GM18951 (cell line): Measurements from ENCODE around the gene PPP1R12C.
"Not testable (repeated sequence)": the region's sequence is repeated elsewhere in the genome, so short reads cannot be mapped to it uniquely, and the experiment has no call there.

Experiments used
- POLR2A ChIP-seq: IDR thresholded peaks from 4 replicates; pipeline ENCODE4 v1.6.1; 2011; ENCODE audit warnings: mild to moderate bottlenecking; ENCODE audit not compliant: insufficient read length, insufficient read depth; ENCODE audit errors: extremely low read depth
- in situ Hi-C: fragments of 300-500 bp; cut with MboI; formaldehyde crosslinking; loops from one replicate; pipeline ENCODE4 v1.12.0; 2022; ENCODE audit warnings: low sequenced_read_pairs, mixed read lengths, inconsistent platforms; ENCODE audit not compliant: unreplicated experiment

PPP1R12C gene

DNA sequence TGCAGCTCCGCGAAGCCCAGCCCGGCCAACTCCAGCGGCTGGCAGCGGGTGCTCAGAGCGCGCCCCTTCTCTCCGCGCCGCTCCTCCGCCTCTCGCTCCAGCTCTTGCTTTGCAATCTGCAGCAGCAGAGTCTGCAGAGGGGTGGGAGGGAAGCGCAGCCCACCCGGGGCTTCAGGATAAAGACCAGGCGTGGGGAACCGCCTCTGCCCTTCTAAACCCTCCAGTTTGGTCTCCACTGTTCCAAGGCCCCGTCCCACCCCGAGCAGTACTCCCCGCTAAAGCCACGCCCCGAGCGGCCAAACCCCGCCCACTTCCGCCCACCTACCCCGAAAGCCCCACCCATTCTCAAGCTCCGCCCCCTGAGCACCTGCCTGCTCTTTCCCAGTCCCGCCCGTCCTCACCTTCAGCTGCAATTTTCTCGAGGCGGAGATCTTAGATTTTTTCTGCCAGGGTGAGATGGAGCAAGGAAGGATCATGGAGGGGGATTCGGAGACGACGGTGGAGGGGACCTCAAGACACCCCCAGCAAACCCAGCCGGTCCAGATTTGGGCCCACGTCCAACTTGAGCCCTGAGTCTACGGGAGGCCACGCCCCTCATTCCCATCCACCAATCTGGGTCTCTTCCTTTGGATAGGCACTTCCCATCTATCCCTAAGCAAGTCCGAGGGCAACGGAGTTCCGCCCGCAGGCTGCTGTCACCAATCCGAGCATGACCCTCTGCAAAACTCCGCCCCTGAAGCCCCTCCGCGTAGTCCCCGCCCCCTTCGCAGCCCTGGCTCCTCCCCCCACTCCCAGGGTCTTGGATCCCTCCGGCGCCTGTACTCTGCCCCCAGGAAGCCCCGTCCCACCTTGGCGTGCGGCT, 39.0 kb upstream of the PPP1R12C start:
- in situ Hi-C loops = no loop called here
- no peak for TF ChIP-seq POLR2A

DNA sequence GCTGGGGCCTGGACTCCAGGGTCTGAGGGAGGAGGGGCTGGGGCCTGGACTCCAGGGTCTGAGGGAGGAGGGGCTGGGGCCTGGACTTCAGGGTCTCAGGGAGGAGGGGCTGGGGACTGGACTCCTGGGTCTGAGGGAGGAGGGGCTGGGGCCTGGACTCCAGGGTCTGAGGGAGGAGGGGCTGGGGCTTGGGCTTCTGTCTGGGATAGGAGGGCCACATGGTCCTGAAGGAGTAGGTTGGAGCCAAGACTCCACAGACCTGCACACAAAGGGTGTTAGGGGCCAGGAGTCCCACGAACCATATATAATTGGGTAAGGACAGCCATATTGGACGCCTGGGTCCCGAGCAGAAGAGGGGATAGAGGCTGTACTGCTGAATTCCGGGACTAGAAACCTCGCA, 38.3 kb upstream of the PPP1R12C start:
- in situ Hi-C loops = not testable (repeated sequence)

DNA sequence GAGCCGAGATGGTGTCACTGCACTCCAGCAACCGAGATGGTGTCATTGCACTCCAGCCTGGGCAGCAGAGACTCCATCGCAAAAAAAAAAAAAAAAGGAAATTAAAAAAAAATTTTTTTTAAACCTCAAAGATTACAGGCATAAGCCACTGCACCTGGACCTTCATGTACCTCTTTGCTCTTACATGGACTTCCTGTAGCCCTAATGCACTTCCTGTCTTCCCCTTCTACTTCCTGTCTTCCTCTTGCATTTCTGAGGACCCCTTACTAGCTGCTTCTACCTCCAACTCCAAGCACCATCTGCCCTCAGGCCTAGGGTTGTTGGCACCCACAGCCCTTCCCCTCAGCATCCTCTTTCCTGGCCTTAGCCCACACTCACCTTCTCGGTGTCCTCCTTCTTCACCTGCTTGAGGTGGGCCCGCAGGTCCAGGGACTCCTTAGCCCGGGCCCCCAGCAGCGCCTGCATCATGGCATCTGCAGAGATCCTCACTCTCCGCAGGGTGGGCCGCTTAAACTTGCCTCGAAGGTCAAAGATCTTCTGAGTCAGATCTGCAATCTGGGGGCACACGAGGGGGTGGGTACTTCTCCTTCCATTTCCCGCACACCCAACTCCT, 36.3 kb upstream of the PPP1R12C start:
- in situ Hi-C loops = no loop called here
- no peak for TF ChIP-seq POLR2A

DNA sequence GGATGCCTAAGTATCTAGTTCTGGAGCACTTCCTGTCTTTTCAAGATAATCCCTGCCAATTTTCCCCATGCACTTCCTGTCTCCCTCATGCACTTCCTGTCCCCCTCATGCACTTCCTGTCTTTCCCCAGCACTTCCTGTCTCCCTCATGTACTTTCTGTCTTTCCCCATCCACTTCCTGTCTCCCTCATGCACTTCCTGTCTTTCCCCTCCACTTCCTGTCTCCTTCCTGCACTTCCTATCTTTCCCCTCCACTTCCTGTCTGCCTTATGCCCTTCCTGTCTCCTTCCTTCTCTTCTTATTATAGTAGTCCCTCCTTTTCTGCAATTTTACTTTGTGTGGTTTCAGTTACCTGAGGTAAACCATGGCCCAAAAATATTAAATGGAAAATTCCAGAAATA, 34.6 kb upstream of the PPP1R12C start:
- TF ChIP-seq POLR2A = no peak
- in situ Hi-C loops = no loop called here

DNA sequence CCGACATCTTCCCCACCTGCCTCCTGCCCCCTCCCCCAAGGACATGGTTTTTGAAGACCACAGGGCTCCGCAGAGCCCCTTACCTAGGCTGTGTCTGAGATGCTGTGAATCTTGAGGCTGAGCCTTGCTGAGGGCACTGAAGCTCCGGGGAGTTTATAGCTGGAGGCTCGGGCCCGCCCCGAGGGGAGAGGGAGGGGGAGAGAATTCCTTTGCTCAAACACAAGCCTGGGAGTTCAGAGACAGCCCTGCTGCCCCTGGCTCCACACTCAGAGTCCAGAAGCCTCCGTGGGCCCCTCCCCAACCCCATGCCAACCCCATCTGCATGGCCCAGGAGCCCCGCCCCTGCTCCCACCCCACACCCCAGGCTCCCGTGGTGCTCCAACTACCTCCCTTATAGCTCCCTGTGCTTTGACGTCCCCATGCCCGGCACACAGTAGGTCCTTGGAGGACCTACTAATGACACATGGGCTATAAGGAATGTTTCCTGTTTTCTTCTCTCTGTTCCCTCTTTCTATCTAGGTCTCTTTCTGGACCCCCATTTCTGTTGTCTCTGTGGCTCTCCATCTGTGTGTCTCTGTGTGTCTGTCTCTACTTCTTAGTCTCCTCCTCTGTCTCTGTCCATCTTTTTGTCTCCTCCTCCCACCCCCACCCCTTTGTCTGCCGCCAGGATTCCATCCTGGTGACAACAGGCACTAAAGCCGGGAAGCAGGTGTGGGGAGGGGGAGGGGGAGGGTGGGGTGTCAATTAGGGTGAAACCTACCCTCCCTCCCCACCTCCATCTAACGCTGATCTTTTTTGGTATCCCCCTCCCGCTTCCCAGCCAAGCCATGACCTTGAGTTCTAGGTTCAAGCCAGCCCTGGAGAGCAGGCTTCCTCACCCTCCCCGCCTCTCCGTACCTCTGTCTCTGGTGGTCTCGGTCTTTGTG, 31.9 kb upstream of the PPP1R12C start, which contains the start of gene TNNT1:
Gene TNNT1, minus strand, starts transcription at position 129 of the 926 bp plus-strand sequence. CDS start 2,049 bp downstream, outside the sequence.
- in situ Hi-C loops = no loop called here
- no peak for TF ChIP-seq POLR2A

DNA sequence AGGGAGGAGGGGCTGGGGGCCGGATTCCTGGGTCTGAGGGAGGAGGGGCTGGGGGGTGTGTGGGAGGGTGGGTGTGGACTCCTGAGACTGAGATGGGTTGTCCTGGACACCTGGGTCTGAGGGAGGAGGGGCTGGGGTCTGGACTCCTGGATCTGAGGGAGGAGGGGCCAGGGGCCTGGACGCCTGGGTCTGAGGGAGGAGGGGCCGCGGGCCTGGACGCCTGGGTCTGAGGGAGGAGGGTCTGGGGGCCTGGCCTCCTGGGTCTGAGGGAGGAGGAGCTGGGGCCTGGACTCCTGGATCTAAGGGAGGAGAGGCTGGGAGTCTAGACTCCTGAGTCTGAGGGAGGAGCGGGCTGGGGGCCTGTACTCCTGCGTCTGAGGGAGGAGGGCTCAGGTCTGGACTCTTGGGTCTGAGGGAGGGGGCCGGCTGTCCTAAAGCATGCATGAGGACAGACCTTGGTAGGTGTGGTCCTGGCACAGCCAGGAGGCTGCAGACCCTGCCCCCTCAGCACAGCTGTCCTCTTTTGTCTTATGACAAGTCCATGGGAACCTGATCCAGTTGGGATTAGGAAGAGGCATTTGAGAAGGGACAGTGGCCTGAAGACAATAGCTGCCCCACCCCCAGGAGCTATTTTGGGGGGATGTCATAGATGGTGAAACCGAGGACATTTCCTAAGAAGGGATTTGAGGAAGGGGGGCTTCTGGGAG, 30.3 kb upstream of the PPP1R12C start:
- TF ChIP-seq POLR2A = no peak
- in situ Hi-C loops = no loop called here

DNA sequence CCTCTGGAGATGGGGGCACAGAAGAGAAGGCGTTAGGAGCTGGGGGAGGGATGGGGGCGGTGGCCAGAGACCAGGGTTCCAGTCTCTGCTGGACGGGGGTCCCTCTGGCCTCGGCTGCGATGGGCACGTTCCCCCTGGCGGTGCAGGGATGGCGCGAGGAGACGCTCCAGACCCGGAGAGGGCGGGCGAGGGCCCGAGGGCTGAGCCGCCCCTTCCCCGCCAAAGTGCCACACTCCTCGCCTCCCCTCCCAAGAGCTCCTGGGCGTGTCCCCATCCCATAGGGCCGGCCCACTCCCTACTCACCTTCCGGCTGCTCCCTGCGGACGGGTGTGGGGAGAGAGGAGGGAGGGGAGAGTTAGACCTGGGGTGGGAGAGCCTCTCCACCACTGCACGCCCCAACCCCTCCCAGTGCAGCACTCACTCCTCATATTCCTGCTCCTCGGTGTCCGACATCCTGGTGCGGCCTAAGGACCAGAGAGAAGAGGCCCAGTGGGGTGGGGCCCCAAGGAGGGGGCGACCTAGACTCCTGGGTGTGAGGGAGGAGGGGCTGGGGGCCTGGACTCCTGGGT, 29.4 kb upstream of the PPP1R12C start:
- no peak for TF ChIP-seq POLR2A
- in situ Hi-C loops = no loop called here

DNA sequence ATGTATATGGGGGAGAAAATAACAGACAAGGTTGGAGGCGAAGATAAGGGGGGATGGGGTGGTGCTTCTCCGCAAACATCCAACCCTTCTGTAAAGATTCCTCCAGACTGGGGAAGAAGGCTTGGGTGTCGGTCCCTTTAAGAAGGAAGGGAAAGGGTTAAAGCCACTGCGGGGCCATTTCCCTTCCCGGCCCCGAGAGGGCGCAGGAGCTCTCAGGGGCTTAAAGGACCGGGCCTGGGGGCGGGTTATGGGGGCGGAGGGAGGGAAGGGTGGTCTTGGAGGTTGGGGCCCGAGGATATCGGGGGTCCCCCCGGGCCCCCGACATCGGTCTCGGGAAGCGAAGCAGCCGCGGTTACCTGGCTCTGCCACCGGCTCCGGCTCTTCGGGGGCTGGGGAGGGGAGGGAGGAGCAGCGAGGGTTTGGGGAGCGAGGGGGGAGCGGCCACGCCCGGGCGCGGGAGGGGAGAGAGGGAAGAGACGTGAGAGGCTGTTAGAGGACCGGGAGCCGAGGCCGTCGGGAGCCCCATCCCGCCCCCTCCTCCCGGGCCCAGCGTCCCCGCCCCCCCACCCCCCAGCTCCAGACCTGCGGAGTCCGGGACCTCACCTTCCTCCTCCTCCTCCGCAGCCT, 28.8 kb upstream of the PPP1R12C start:
- TF ChIP-seq POLR2A = no peak
- in situ Hi-C loops = no loop called here

DNA sequence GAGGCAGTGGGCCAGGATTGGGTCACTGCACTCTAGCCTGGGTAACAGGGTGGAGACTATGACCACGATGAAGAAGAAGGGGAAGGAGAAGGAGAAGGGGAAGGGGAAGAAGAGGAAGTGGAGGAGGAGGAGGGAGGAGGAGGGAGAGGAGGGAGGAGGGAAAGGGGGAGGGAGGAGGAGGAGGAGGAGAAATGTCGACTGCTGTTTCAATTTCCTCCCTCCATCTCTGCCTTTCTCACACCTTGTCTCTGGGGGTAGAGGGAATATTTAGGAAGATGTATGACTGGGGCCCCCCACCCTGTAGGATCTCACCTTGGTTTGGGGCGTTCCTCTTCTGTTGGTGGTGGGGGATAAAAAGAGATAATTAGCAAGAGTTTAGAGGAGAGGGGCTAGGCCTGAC, 27.8 kb upstream of the PPP1R12C start:
- no peak for TF ChIP-seq POLR2A
- in situ Hi-C loops = no loop called here

DNA sequence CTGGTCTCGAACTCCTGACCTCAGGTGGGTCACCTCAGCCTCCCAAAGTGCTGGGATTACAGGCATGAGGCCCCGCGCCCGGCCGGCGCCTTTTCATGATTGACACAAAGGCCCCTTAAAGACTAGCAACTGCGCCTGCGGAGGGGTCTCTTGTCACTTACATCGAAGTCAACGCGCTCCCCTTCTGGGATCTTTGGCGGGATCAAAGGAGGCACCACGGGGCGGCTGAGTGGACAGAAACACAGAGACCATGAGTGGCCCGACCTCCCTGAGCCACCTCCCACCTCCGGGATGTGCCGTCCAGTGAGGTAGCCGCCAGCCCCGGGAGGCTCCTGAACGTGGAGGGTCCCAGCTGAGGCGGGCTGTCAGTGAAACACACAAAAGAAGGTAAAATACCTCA, 24.3 kb upstream of the PPP1R12C start:
- in situ Hi-C loops = no loop called here

DNA sequence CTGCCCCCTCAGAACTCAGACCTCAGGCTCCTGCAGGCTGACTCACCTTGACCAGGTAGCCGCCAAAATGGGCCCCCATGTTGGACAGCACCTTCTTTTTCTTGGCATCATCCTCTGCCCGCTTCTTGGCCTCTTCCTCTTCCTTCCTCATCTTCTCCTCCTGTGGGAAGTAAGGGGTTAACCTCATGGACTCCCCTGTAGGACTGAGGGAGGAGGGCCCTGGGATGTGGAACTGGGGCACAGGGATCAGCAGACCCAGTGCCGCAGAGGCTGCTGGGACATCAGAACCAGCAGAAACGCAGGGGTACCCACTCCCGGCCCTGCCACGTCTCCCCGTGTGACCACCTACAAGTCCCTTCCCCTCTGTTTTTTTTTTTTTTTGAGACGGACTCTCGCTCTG, 20.5 kb upstream of the PPP1R12C start:
- in situ Hi-C loops = no loop called here
- no peak for TF ChIP-seq POLR2A

More for the DNA sequence above, 24.3 kb upstream of the PPP1R12C start:
- no peak for TF ChIP-seq POLR2A
